ENCODE measurements around the gene TACC3. TPM values are rescaled to one million over a fixed set of nuclear protein-coding genes. Genes with fewer than 3 reads are reported as not detected.

Gene TACC3
- total and polyA plus RNA-seq, 12 donors = 5.5 to 26.5 (median 11.4) TPM

DNA sequence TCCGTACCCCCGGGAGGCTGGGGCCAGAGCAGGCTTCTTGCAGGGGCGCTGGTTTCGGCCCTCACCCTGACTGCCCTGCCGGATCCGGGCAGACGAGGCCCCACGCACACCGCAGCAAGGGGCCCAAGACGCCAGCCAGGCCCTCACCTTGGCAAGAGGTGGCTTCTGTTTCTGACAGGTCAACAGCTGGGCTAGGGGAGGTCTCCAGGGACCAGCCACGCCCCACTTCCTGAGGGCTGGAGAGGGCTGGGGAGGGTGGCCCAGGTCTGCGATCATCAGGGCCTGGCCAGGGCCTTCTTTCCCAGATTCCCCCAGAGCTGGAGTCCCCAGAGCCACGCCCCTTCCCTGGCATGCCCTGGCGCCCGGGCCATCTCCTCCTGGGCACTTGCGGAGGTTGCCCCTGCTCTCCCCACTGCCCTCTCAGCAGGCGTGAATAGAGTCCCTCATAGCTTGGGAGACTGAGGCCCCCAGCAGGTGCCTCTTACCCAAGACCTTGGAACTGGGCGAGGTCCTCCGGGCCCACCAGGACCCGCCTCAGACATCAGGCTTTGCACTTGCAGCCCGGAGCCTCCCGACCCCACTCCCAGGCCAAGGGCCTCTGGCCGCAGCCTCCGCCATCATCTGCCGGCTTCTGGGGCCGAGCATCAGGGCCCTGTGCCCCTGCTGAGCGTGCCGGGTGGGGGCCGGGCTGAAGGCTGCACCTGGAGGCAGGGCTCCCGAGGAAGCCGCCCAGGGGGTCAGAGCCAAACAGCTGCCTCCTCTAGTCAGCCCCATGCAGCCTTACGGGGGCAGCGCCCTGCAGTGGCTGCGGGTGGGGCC lies 65.4 kb downstream of the TACC3 start:
- DNase-seq = no peak
- no peak overlapping the region for H3K27ac ChIP-seq
- H3K9me3 ChIP-seq (replicated peaks in 1 of 3) = no peaks in the 10 kb centered on the region
- intact Hi-C loops (cut with DNase I) = no loop called here
- H3K36me3 ChIP-seq (replicated peaks in 1 of 2) = no peaks in the 10 kb centered on the region
- TF ChIP-seq, protein P1, sequence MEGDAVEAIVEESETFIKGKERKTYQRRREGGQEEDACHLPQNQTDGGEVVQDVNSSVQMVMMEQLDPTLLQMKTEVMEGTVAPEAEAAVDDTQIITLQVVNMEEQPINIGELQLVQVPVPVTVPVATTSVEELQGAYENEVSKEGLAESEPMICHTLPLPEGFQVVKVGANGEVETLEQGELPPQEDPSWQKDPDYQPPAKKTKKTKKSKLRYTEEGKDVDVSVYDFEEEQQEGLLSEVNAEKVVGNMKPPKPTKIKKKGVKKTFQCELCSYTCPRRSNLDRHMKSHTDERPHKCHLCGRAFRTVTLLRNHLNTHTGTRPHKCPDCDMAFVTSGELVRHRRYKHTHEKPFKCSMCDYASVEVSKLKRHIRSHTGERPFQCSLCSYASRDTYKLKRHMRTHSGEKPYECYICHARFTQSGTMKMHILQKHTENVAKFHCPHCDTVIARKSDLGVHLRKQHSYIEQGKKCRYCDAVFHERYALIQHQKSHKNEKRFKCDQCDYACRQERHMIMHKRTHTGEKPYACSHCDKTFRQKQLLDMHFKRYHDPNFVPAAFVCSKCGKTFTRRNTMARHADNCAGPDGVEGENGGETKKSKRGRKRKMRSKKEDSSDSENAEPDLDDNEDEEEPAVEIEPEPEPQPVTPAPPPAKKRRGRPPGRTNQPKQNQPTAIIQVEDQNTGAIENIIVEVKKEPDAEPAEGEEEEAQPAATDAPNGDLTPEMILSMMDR (IDR thresholded peaks at IDR 0.05) = no peak
- no peak for TF ChIP-seq POLR2A (IDR thresholded peaks at IDR 0.05)
- peaks cover 11 to 16% of the 10 kb centered on the region in 2 donors for H3K4me1 ChIP-seq (replicated peaks in 1 of 2)
- H3K27me3 ChIP-seq = no peaks in the 10 kb centered on the region
- 88 to 93% (median 91%) methylated on average over 7 to 34 of the region's 34 CpGs for WGBS, 4 donors
- no peak overlapping the region for H3K4me3 ChIP-seq

DNA sequence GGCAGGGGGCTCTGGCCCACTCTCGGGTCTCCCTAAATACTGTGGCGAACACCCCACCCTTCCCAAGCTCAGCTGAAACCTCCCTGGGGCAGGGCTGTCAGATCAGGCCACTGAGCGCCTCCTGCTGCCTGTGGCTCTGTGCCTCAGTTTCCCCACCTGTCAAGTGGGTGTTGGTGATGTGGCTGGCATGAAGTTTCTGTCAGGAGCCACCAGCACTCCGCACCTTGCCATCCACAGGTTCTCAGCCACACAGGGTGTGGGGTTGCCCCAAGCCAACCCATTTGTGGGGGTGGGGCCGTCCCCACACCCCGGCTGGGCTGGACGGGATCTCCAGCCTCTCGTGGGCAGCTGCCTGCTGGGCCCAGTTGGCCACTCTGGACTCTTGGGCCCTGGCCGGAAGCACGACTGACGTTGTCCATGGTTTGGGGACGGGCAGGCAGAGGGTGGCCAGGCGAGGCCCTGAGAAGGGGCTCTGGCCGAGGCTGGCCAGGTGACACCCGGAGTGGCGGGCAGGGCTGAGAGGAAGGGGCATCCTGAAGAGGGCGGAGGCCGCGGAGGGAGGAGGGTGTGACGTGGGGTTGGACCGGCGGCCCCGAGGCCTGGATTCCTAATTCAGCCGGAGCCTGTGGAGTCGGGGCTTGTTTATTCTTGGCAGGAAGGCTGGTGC lies 66.2 kb downstream of the TACC3 start:
- Histone ChIP-seq H3K9me3 (replicated peaks in 1 of 3) (no peaks in the 10 kb centered on the region), H3K4me3 (no peak overlapping the region), H3K4me1 (replicated peaks in 1 of 2) (peaks cover 11 to 16% of the 10 kb centered on the region in 2 donors), H3K27me3 (no peaks in the 10 kb centered on the region), H3K36me3 (replicated peaks in 1 of 2) (no peaks in the 10 kb centered on the region), H3K27ac (no peak overlapping the region)
- no peak for DNase-seq
- TF ChIP-seq POLR2A (IDR thresholded peaks at IDR 0.05) = no peak
- TF ChIP-seq, protein P1 (IDR thresholded peaks at IDR 0.05) = no peak
- intact Hi-C loops (cut with DNase I) = no loop called here
- WGBS, 4 donors = 57 to 79% (median 68%) methylated on average over 13 to 25 of the region's 25 CpGs

DNA sequence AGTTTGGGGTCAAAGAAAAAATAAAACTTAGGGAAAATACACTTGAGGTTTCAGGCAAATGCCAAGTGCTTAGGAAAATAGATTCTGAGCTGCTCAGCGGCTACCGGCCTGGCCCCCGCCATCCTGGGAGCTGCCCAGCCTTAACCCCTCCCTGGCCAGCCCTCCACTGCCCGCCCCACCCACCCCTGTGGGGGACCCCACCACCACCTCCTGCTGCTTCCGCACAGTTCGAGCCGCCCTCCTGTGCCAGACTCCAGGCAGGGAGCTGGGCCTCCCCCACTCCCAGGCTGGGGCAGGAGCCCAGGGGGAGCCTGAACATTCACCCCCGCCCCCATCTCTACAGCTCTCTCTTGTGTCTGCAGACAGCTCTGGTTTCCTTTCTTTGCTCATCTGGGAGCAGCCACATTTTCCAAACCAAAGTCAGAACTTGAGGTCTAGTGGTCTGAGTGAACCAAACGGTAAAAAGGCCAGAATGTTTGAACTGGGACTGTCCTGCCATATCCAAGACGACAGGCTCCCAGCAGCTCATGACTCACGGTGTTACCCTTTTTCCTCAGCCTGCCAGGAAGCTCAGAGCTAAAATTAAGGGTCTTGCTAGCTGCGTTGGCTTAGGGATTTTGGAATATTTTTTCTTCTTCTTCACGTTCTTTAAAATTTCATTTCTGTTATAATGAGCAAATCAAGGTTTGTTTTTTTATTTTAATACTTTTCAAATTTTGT lies 67.1 kb downstream of the TACC3 start:
- no peak for TF ChIP-seq POLR2A (IDR thresholded peaks at IDR 0.05)
- TF ChIP-seq, protein P1 (IDR thresholded peaks at IDR 0.05) = no peak
- Histone ChIP-seq H3K4me3 (no peak overlapping the region), H3K27me3 (no peaks in the 10 kb centered on the region), H3K36me3 (replicated peaks in 1 of 2) (no peaks in the 10 kb centered on the region), H3K9me3 (replicated peaks in 1 of 3) (no peaks in the 10 kb centered on the region), H3K4me1 (replicated peaks in 1 of 2) (peaks cover 11 to 16% of the 10 kb centered on the region in 2 donors), H3K27ac (no peak overlapping the region)
- no peak for DNase-seq
- intact Hi-C loops (cut with DNase I) = no loop called here
- whole genome bisulfite sequencing, 4 donors = 76 to 86% (median 80%) methylated on average over 10 to 13 of the region's 13 CpGs

DNA sequence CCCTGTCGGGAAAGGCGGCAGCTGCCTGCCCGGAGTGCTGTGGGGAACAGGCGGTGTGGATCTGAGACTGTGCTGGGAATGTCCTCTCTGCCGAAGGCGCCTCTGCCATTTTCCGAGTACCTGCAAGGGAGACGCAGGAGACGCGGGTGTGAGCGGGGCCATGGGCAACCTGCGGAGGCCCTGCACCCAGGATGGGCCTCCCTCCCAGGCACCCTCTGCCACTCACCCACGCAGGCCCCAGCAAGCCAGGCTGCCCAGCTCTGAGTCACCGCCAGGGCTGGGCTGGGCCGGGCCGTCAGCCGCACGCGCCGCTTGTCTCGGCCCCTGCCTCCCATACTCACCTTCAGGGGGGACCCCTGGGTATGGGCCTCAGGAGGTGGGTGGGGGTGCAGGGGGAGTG lies 68.2 kb downstream of the TACC3 start:
- Histone ChIP-seq H3K4me3 (no peak overlapping the region), H3K4me1 (replicated peaks in 1 of 2) (peaks cover 11 to 16% of the 10 kb centered on the region in 2 donors), H3K27ac (no peak overlapping the region), H3K9me3 (replicated peaks in 1 of 3) (no peaks in the 10 kb centered on the region), H3K36me3 (replicated peaks in 1 of 2) (no peaks in the 10 kb centered on the region), H3K27me3 (peaks cover 8% of the 10 kb centered on the region)
- WGBS, 4 donors = 77 to 97% (median 90%) methylated on average over 6 to 21 of the region's 21 CpGs
- intact Hi-C loops (cut with DNase I) = no loop called here
- TF ChIP-seq, protein P1 (IDR thresholded peaks at IDR 0.05) = no peak
- no peak for TF ChIP-seq POLR2A (IDR thresholded peaks at IDR 0.05)
- no peak for DNase-seq

All from adrenal gland (tissue), 12 donors.